H9 (cell line): Measurements from ENCODE around the gene MRGPRD. TPM values are rescaled to one million over a fixed set of nuclear protein-coding genes. Genes with fewer than 3 reads are reported as not detected.
A peak's percentile ranks its signal among the peaks of the same experiment; 100 is the strongest.

Source experiments
- DNase-seq: peaks from one replicate; pipeline ENCODE4 v3.0.0-alpha.2; 2017
- H2AFZ ChIP-seq: one replicate; pipeline ENCODE4 v1.6.1; 2013; ENCODE audit warnings: mild to moderate bottlenecking, low read length, control low read depth, moderate library complexity
- H2AK5ac ChIP-seq: 2 replicates; pipeline ENCODE4 v1.6.1; 2013; ENCODE audit warnings: low read length, control low read depth, mixed read lengths; ENCODE audit not compliant: insufficient read length
- H2BK120ac ChIP-seq: one replicate; pipeline ENCODE4 v1.6.1; 2013; ENCODE audit warnings: low read depth, mild to moderate bottlenecking, low read length, control low read depth, inconsistent platforms; ENCODE audit not compliant: poor library complexity, severe bottlenecking
- H2BK12ac ChIP-seq: 2 replicates; pipeline ENCODE4 v1.6.1; 2013; ENCODE audit warnings: low read length, control low read depth, mixed read lengths, low read depth; ENCODE audit not compliant: insufficient read length
- H2BK15ac ChIP-seq: 2 replicates; pipeline ENCODE4 v1.6.1; 2013; ENCODE audit warnings: low read depth, low read length, control low read depth
- H2BK20ac ChIP-seq: one replicate; pipeline ENCODE4 v1.6.1; 2013; ENCODE audit warnings: low read depth, mild to moderate bottlenecking, low read length, control low read depth, inconsistent platforms; ENCODE audit not compliant: poor library complexity, severe bottlenecking
- H2BK5ac ChIP-seq: 2 replicates; pipeline ENCODE4 v1.6.1; 2013; ENCODE audit warnings: low read length, control low read depth, mixed read lengths; ENCODE audit not compliant: insufficient read length
- H3K14ac ChIP-seq: 2 replicates; pipeline ENCODE4 v1.6.1; 2013; ENCODE audit warnings: low read length, control low read depth; ENCODE audit not compliant: insufficient read depth
- H3K18ac ChIP-seq: 2 replicates; pipeline ENCODE4 v1.6.1; 2013; ENCODE audit warnings: low read depth, mild to moderate bottlenecking, mixed read lengths, low read length, control low read depth; ENCODE audit not compliant: insufficient read length
- H3K23ac ChIP-seq: 2 replicates; pipeline ENCODE4 v1.6.1; 2013; ENCODE audit warnings: low read length, control low read depth, mixed read lengths, low read depth; ENCODE audit not compliant: insufficient read length
- H3K23me2 ChIP-seq: 2 replicates; pipeline ENCODE4 v1.6.1; 2013; ENCODE audit warnings: low read depth, mild to moderate bottlenecking, mixed read lengths, low read length, control low read depth; ENCODE audit not compliant: insufficient read length, poor library complexity, severe bottlenecking
- H3K27ac ChIP-seq: 2 replicates; pipeline ENCODE4 v1.5.1; 2013; ENCODE audit warnings: low read length, control low read depth, mixed read lengths, low read depth; ENCODE audit not compliant: insufficient read length
- H3K27me3 ChIP-seq: 2 replicates; pipeline ENCODE4 v1.6.1; 2013; ENCODE audit warnings: low read length, control low read depth, inconsistent platforms; ENCODE audit not compliant: insufficient read depth
- H3K4ac ChIP-seq: 2 replicates; pipeline ENCODE4 v1.6.1; 2013; ENCODE audit warnings: low read depth, mild to moderate bottlenecking, control low read depth, inconsistent platforms, low read length, moderate library complexity
- H3K4me1 ChIP-seq: 2 replicates; pipeline ENCODE4 v1.6.1; 2013; ENCODE audit warnings: low read length, control low read depth, inconsistent platforms; ENCODE audit not compliant: insufficient read depth
- H3K4me2 ChIP-seq: 2 replicates; pipeline ENCODE4 v1.6.1; 2013; ENCODE audit warnings: low read length, control low read depth, mixed read lengths; ENCODE audit not compliant: insufficient read length, insufficient read depth
- H3K56ac ChIP-seq: 2 replicates; pipeline ENCODE4 v1.6.1; 2013; ENCODE audit warnings: low read depth, mild to moderate bottlenecking, mixed read lengths, low read length, control low read depth; ENCODE audit not compliant: insufficient read length
- H3K79me1 ChIP-seq: 2 replicates; pipeline ENCODE4 v1.6.1; 2013; ENCODE audit warnings: low read depth, mild to moderate bottlenecking, moderate library complexity, low read length, control low read depth, inconsistent platforms; ENCODE audit not compliant: insufficient read depth, poor library complexity, severe bottlenecking
- H3K79me2 ChIP-seq: 2 replicates; pipeline ENCODE4 v1.6.1; 2013; ENCODE audit warnings: low read length, control low read depth, inconsistent platforms; ENCODE audit not compliant: insufficient read depth
- H3K9ac ChIP-seq: 2 replicates; pipeline ENCODE4 v1.6.1; 2013; ENCODE audit warnings: low read length, control low read depth, mixed read lengths; ENCODE audit not compliant: insufficient read length; ENCODE audit errors: extremely low read depth
- H3K9me3 ChIP-seq: one replicate; pipeline ENCODE4 v1.6.1; 2013; ENCODE audit warnings: low read depth, low read length, inconsistent platforms; ENCODE audit not compliant: control insufficient read depth
- H3T11ph ChIP-seq: one replicate; pipeline ENCODE4 v1.6.1; 2013; ENCODE audit warnings: mild to moderate bottlenecking, low read length, control low read depth, inconsistent platforms
- H4K20me1 ChIP-seq: one replicate; pipeline ENCODE4 v1.6.1; 2013; ENCODE audit not compliant: control insufficient read depth, insufficient read length, insufficient read depth
- H4K5ac ChIP-seq: 2 replicates; pipeline ENCODE4 v1.6.1; 2013; ENCODE audit warnings: low read depth, mild to moderate bottlenecking, mixed read lengths, low read length, control low read depth; ENCODE audit not compliant: insufficient read length
- H4K8ac ChIP-seq: replicated peaks from 2 replicates; pipeline ENCODE4 v1.6.1; 2013; ENCODE audit warnings: low read length, control low read depth, mixed read lengths, low read depth; ENCODE audit not compliant: insufficient read length
- H4K91ac ChIP-seq: 2 replicates; pipeline ENCODE4 v1.6.1; 2013; ENCODE audit warnings: low read depth, mild to moderate bottlenecking, moderate library complexity, mixed read lengths, low read length, control low read depth; ENCODE audit not compliant: insufficient read length
- H3K27ac Mint-ChIP-seq, 3 experiments: 2 replicates in 2 of 3; 3 replicates in 1 of 3; pipeline ENCODE4 v1.8.0; 2020 to 2021; ENCODE audit warnings: mixed read lengths in 3 of 3, mild to moderate bottlenecking in 1 of 3, moderate library complexity in 1 of 3
- H3K27me3 Mint-ChIP-seq: 2 replicates; pipeline ENCODE4 v1.8.0; 2021; ENCODE audit warnings: low read depth, mild to moderate bottlenecking, moderate library complexity, mixed read lengths
- H3K36me3 Mint-ChIP-seq, 3 experiments: 2 replicates in 2 of 3; 3 replicates in 1 of 3; pipeline ENCODE4 v1.8.0; 2020 to 2021; ENCODE audit warnings: low read depth in 3 of 3, mixed read lengths in 3 of 3; ENCODE audit not compliant: insufficient read depth in 1 of 3
- H3K4me1 Mint-ChIP-seq, 2 experiments: 2 replicates each; pipeline ENCODE4 v1.8.0; 2020; ENCODE audit warnings: mixed read lengths in 2 of 2
- H3K4me3 Mint-ChIP-seq, 2 experiments: 2 replicates in 1 of 2; 3 replicates in 1 of 2; pipeline ENCODE4 v1.8.0; 2020 to 2021; ENCODE audit warnings: mild to moderate bottlenecking in 2 of 2, mixed read lengths in 2 of 2, moderate library complexity in 1 of 2
- H3K9me3 Mint-ChIP-seq, 2 experiments: 2 replicates in 1 of 2; 3 replicates in 1 of 2; pipeline ENCODE4 v1.8.0; 2020; ENCODE audit warnings: mild to moderate bottlenecking in 2 of 2, mixed read lengths in 2 of 2, moderate library complexity in 1 of 2
- WGBS: extraction: QIAGEN DNeasy Blood & Tissue Kit; methylation state at CpG from one replicate; pipeline ENCODE4 v1.1.7; 2013; ENCODE audit warnings: missing lambda C conversion rate, low lambda C conversion rate, mixed read lengths; ENCODE audit not compliant: insufficient read length; ENCODE audit errors: extremely low coverage; 5-methylcytosine and 5-hydroxymethylcytosine counted together
- total RNA-seq: library from RNA; stranded (reverse); gene quantifications from 2 replicates; pipeline ENCODE4 v1.2.1, GENCODE V29; 2021
- TF ChIP-seq, protein P1 (sequence below): fragments of 200-600 bp; sonication (generic); conservative IDR thresholded peaks from 3 replicates; pipeline ENCODE4 v1.8.0; 2021; ENCODE audit warnings: antibody characterized with exemption, mild to moderate bottlenecking

Gene MRGPRD
- total RNA-seq, 1 experiment from 2014 or later, result not detected

DNA sequence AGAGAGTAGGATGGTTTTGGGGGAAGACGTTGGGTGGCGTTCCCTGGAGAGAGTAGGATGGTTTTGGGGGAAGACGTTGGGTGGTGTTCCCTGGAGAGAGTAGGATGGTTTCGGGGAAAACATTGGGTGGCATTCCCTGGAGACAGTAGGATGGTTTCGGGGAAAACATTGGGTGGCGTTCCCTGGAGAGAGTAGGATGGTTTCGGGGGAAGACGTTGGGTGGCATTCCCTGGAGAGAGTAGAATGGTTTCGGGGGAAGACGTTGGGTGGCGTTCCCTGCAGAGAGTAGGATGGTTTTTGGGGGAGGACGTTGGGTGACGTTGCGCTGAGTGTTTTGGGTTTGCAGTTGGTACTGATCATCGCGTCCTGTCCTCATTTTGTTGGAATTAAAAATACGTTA lies 48.9 kb downstream of the MRGPRD start:
- Histone ChIP-seq H2AK5ac (no peak overlapping the region), H3K79me2 (no peaks in the 10 kb centered on the region), H2BK120ac (no peak overlapping the region), H4K8ac (no peak overlapping the region), H4K91ac (no peak overlapping the region), H3K4me1 (no peaks in the 10 kb centered on the region), H3K4me2 (no peak overlapping the region), H4K20me1 (no peaks in the 10 kb centered on the region), H3K4ac (no peak overlapping the region), H3K79me1 (no peaks in the 10 kb centered on the region), H2AFZ (no peak overlapping the region), H2BK12ac (no peak overlapping the region), H3K14ac (no peak overlapping the region), H3K18ac (no peak overlapping the region), H3K27me3 (no peaks in the 10 kb centered on the region), H2BK15ac (no peak overlapping the region), H3K56ac (no peak overlapping the region), H3K9ac (no peak overlapping the region), H3K23ac (no peak overlapping the region), H3K9me3 (no peaks in the 10 kb centered on the region), H2BK5ac (no peak overlapping the region), H4K5ac (no peak overlapping the region), H3T11ph (no peak overlapping the region), H3K23me2 (no peaks in the 10 kb centered on the region), H3K27ac (no peak overlapping the region), H2BK20ac (no peak overlapping the region)
- H3K9me3 Mint-ChIP-seq, result no peaks in the 10 kb centered on the region
- H3K36me3 Mint-ChIP-seq, result peaks cover 20 to 53% (median 37%) of the 10 kb centered on the region in 3 experiments
- no peaks in the 10 kb centered on the region for H3K4me1 Mint-ChIP-seq
- peak overlapping the region in 1 of 3 experiments; percentile 80; a peak in 2 of 7 replicates for H3K27ac Mint-ChIP-seq
- DNase-seq, result no peak
- TF ChIP-seq, protein P1, sequence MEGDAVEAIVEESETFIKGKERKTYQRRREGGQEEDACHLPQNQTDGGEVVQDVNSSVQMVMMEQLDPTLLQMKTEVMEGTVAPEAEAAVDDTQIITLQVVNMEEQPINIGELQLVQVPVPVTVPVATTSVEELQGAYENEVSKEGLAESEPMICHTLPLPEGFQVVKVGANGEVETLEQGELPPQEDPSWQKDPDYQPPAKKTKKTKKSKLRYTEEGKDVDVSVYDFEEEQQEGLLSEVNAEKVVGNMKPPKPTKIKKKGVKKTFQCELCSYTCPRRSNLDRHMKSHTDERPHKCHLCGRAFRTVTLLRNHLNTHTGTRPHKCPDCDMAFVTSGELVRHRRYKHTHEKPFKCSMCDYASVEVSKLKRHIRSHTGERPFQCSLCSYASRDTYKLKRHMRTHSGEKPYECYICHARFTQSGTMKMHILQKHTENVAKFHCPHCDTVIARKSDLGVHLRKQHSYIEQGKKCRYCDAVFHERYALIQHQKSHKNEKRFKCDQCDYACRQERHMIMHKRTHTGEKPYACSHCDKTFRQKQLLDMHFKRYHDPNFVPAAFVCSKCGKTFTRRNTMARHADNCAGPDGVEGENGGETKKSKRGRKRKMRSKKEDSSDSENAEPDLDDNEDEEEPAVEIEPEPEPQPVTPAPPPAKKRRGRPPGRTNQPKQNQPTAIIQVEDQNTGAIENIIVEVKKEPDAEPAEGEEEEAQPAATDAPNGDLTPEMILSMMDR, result no peak
- no CpG with 5 or more reads among the region's 17 CpGs for WGBS
- H3K4me3 Mint-ChIP-seq, result peak overlapping the region in 1 of 2 experiments; percentile 8; a peak in 1 of 5 replicates
- H3K27me3 Mint-ChIP-seq, result no peaks in the 10 kb centered on the region
